Mesothelial cell of epicardium (in vitro differentiated cells): ENCODE measurements around the gene RNF130. TPM values are rescaled to one million over a fixed set of nuclear protein-coding genes. Genes with fewer than 3 reads are reported as not detected.

Experiments
- DNase-seq, 2 experiments: peaks; one replicate each; pipeline ENCODE4 v3.0.0; 2021; ENCODE audit warnings: low spot score in 2 of 2; ENCODE audit not compliant: unreplicated experiment in 2 of 2
- H3K27ac Mint-ChIP-seq: 2 replicates; pipeline ENCODE4 v1.8.0; 2021; ENCODE audit warnings: mixed read lengths
- H3K27me3 Mint-ChIP-seq: 2 replicates; pipeline ENCODE4 v1.8.0; 2021; ENCODE audit warnings: low read depth, mixed read lengths
- H3K36me3 Mint-ChIP-seq: 2 replicates; pipeline ENCODE4 v1.8.0; 2021; ENCODE audit warnings: mixed read lengths
- H3K4me1 Mint-ChIP-seq: 2 replicates; pipeline ENCODE4 v1.8.0; 2021; ENCODE audit warnings: mixed read lengths
- H3K4me3 Mint-ChIP-seq: 2 replicates; pipeline ENCODE4 v1.8.0; 2021; ENCODE audit warnings: mild to moderate bottlenecking, moderate library complexity, mixed read lengths
- H3K9me3 Mint-ChIP-seq: 2 replicates; pipeline ENCODE4 v1.8.0; 2021; ENCODE audit warnings: mixed read lengths
- total RNA-seq: library from RNA; stranded (reverse); gene quantifications from 3 replicates; pipeline ENCODE4 v1.2.1, GENCODE V29; 2021
- TF ChIP-seq, protein P1 (sequence below): fragments of 200-600 bp; sonication (generic); IDR thresholded peaks from one replicate; pipeline ENCODE4 v1.5.0; 2021; ENCODE audit warnings: antibody characterized with exemption; ENCODE audit not compliant: unreplicated experiment

Gene RNF130
- total RNA-seq, 1 donor from 2014 or later, result 44.9 TPM

DNA sequence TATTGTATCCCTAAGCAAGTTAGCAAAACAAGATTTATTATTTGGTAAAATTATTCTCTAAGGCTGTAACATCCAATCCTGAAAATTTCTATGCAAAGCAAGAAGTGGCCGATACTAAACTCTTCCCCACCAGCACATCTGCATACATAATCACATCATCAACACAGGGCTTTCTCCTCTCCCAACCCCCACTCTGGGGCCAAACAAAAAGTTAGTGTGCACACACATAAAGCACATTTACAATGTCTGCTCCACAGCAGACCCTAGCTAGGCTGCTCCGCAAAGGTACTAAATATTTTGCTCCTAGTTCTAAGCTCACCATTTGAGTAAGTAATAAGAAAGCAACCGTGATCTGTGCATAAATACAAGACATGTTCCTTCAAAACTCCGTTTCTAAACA, 3.6 kb downstream of the RNF130 start:
- Mint-ChIP-seq H3K9me3 (no peaks in the 10 kb centered on the region), H3K4me3 (peak overlapping the region; percentile 23), H3K27me3 (no peaks in the 10 kb centered on the region), H3K36me3 (peaks cover 2% of the 10 kb centered on the region), H3K4me1 (peaks cover 33% of the 10 kb centered on the region), H3K27ac (no peak overlapping the region)
- TF ChIP-seq, protein P1, sequence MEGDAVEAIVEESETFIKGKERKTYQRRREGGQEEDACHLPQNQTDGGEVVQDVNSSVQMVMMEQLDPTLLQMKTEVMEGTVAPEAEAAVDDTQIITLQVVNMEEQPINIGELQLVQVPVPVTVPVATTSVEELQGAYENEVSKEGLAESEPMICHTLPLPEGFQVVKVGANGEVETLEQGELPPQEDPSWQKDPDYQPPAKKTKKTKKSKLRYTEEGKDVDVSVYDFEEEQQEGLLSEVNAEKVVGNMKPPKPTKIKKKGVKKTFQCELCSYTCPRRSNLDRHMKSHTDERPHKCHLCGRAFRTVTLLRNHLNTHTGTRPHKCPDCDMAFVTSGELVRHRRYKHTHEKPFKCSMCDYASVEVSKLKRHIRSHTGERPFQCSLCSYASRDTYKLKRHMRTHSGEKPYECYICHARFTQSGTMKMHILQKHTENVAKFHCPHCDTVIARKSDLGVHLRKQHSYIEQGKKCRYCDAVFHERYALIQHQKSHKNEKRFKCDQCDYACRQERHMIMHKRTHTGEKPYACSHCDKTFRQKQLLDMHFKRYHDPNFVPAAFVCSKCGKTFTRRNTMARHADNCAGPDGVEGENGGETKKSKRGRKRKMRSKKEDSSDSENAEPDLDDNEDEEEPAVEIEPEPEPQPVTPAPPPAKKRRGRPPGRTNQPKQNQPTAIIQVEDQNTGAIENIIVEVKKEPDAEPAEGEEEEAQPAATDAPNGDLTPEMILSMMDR, result no peak
- DNase-seq, result no peak

DNA sequence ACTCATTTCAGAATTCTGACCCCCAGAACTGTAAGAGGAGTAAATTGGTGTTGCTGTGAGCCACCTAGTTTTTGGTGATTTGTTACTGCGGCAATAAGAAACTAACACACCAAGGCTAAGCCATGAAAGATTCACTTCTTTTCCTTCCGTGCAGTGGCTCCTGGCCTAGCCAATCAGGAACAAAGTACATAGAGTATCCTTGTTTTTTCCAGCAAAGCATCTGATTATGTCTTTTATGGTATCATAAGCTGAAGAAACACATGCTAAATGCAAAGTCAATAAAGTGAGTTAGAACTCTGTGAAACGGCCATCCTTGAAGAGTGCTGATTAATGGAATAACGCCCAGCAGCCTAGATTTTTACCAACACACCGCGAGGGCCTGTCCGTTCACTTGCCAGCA, 11.4 kb downstream of the RNF130 start:
- Mint-ChIP-seq H3K27me3 (no peaks in the 10 kb centered on the region), H3K9me3 (peaks cover 6% of the 10 kb centered on the region), H3K27ac (no peak overlapping the region), H3K4me1 (no peaks in the 10 kb centered on the region), H3K36me3 (peaks cover 6% of the 10 kb centered on the region), H3K4me3 (no peak overlapping the region)
- no peak for DNase-seq
- TF ChIP-seq, protein P1, result no peak

DNA sequence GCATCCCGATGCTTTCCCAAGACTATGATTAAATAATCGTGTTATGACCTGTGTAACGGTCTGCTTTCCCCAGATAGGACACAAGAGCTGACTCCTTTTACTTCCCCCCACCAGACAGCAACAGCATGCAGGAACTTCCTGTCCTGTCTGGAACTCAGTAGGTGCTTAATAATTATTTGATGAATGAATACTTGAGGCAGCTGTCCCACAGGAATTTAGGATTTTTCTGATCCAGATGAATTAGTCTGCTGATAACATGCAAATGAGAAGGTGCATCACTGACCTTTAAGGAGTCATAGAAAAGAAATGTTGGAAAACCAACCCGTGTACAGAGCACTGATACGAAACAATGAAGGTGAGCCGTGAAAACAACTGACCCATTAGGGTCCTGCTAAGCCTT, 12.2 kb downstream of the RNF130 start:
- TF ChIP-seq, protein P1, result no peak
- DNase-seq, result no peak

DNA sequence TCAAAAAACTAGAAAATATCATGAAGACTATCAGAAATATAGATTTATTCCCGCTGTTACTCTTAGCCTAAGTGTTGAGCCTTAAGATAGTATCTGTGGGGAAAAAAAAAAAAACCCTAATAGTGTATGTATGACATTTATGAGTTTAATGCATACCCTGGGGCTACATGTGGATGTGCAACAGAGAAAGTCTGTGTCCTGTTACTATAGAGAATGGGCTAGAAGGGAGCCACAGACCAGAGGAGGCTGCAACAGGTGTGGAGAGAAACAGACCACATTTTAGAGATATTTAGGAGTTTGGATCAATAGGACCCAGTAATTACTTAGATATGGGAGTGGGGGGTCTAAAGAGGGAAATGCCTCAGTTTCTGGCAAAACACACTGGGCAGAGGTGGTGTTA, 15.4 kb downstream of the RNF130 start:
- no peak overlapping the region for H3K4me3 Mint-ChIP-seq
- peaks cover 4% of the 10 kb centered on the region for H3K36me3 Mint-ChIP-seq
- H3K4me1 Mint-ChIP-seq, result peaks cover 26% of the 10 kb centered on the region
- H3K27me3 Mint-ChIP-seq, result no peaks in the 10 kb centered on the region
- TF ChIP-seq, protein P1, result no peak
- no peak for DNase-seq
- no peak overlapping the region for H3K27ac Mint-ChIP-seq
- H3K9me3 Mint-ChIP-seq, result peaks cover under 1% of the 10 kb centered on the region

More for the DNA sequence above, 12.2 kb downstream of the RNF130 start:
- Mint-ChIP-seq H3K9me3 (peaks cover 6% of the 10 kb centered on the region), H3K27me3 (no peaks in the 10 kb centered on the region), H3K4me1 (peaks cover 2% of the 10 kb centered on the region), H3K36me3 (peaks cover 6% of the 10 kb centered on the region), H3K4me3 (no peak overlapping the region), H3K27ac (no peak overlapping the region)

DNA sequence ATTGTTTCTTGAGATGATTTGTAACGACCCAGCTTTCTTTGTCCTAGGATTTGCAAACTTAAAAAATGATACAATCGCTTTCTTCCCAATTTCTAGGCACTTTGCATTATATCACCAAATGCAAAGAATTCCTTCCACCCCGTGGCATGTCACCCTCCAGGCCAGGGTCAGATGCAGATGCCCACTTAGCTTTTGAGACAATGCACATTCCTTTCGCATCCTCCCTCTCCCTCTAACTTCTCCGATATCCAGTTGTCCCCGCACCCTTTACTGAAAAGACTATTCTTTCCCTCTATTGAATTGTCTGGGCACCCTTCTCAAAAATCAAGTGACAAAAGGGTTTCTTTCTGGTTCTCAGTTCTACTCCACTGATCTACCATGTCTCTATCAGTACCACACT, 17.3 kb downstream of the RNF130 start:
- Mint-ChIP-seq H3K4me3 (no peak overlapping the region), H3K36me3 (no peaks in the 10 kb centered on the region), H3K9me3 (no peaks in the 10 kb centered on the region), H3K4me1 (peaks cover 36% of the 10 kb centered on the region), H3K27ac (no peak overlapping the region), H3K27me3 (no peaks in the 10 kb centered on the region)
- DNase-seq, result no peak
- TF ChIP-seq, protein P1, result no peak

DNA sequence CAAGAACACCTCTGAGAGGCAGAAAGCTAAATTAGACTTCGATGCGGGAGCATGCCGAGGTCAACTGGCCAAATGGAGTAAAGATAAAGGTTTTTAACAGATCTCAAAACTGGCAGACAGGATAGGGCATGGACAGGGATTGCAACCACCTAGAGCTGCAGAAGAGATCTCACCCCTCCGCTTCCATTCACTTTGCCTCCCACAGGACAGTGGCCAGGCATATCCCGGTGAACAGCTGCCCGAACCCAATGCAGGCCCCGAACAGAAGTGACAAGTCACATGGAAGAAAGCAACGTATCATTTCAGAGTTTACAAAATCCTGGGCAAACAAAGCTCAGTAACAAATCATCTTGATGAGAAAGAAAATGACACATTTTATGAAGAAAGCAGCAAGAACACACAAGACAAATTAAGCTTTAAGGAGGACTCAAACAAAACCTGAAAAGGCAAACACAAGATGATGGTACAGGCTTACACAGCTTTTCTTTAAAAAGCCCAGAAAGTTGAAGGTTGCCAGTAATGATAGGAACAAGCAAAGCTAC, 18.4 kb downstream of the RNF130 start:
- DNase-seq, result no peak
- peak overlapping the region; percentile 57 for H3K27ac Mint-ChIP-seq
- H3K36me3 Mint-ChIP-seq, result no peaks in the 10 kb centered on the region
- TF ChIP-seq, protein P1, result no peak
- H3K27me3 Mint-ChIP-seq, result no peaks in the 10 kb centered on the region
- H3K4me1 Mint-ChIP-seq, result peaks cover 45% of the 10 kb centered on the region
- no peaks in the 10 kb centered on the region for H3K9me3 Mint-ChIP-seq
- no peak overlapping the region for H3K4me3 Mint-ChIP-seq
